Measurements from ENCODE around the gene KIF18A. TPM values are rescaled to one million over a fixed set of nuclear protein-coding genes. Genes with fewer than 3 reads are reported as not detected.

The KIF18A gene
- total and polyA plus RNA-seq, 2 of the 13 experiments (the other 11 are each of a cell fraction or from before 2014, with no cell fraction given) = 3.4 to 14.4 TPM

DNA sequence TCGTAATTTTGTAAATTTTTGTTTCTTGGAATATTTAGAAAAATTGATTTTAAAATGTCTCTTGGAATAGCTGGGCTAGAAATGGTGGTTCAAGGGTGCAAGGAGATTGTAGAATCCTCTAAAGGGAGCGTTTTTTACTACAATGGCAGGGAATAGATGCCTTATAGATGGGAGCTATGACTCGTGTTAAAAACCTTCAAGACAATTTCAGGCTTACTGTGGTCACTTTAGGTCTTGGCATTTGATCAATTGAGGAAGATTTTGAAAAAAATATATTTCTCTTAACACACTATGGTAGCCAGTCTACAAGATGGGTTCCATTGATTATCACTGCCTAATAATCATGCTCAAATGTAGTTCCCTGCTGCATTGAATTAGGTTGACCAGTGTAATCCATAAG is 25.2 kb upstream of the KIF18A start:
- DNase-seq (ENCODE audit: low spot score) = no peak
- in situ Hi-C loops (cut with HindIII; ENCODE audit: extremely low pct_ligation_motif_present, low pct_unique_long_range_greater_than_20kb) = no loop called here
- H4K20me1 ChIP-seq (ENCODE audit: insufficient read depth, low read length) = no peaks in the 10 kb centered on the region
- WGBS (ENCODE audit: low lambda C conversion rate) = 97% methylated on average over 3 of the region's 3 CpGs
- H3K9me3 ChIP-seq (ENCODE audit: low read length) = peaks cover 20% of the 10 kb centered on the region
- no peak overlapping the region for H3K9ac ChIP-seq (ENCODE audit: insufficient read depth, low read depth, low read length)
- ChIA-PET POLR2A (no interaction called here), CTCF (ENCODE audit: low intra/inter-chr PET ratio, low total read pairs) (no interaction called here)
- peaks cover 0 to 13% of the 10 kb centered on the region in 2 experiments; a peak in 2 of 5 replicates for H3K36me3 ChIP-seq (replicated peaks in 1 of 2; ENCODE audit: control insufficient read depth in 1 of 2, insufficient read depth in 2 of 2, low read length in 2 of 2)
- no peaks in the 10 kb centered on the region for H3K27me3 ChIP-seq (ENCODE audit: control insufficient read depth in 1 of 2, insufficient read depth in 2 of 2, low read length in 2 of 2)
- ATAC-seq = no peak
- H3K4me1 ChIP-seq (ENCODE audit: insufficient read depth, low read length) = no peaks in the 10 kb centered on the region
- BruUV-seq (replicated peaks) = no TSS peak
- intact Hi-C loops (cut with micrococcal nuclease; ENCODE audit: unreplicated experiment) = no loop called here
- FAIRE-seq = no peak
- no peak overlapping the region for H3K4me3 ChIP-seq (replicated peaks in 1 of 3; ENCODE audit: insufficient read depth in 1 of 3, low read depth in 2 of 3, low read length in 3 of 3)
- H3K79me2 ChIP-seq (ENCODE audit: insufficient read depth, low read length) = no peaks in the 10 kb centered on the region
- no peak overlapping the region for H2AFZ ChIP-seq (ENCODE audit: low read length)
- H3K27ac ChIP-seq (ENCODE audit: extremely low read length, insufficient read depth, low read length) = no peak overlapping the region
- TF ChIP-seq ZNF550 (CRISPR knock-in tag; IDR thresholded peaks at IDR 0.05; ENCODE audit: borderline replicate concordance) (no peak), PHB2 (IDR thresholded peaks at IDR 0.05; ENCODE audit: partially characterized antibody) (no peak), PCBP1 (IDR thresholded peaks at IDR 0.05; ENCODE audit: borderline replicate concordance, low read depth, low read length) (no peak), ZNF260 (CRISPR knock-in tag; IDR thresholded peaks at IDR 0.05; ENCODE audit: borderline replicate concordance, low read depth) (no peak), ELF3 (CRISPR knock-in tag; IDR thresholded peaks at IDR 0.05) (no peak)
- TF ChIP-seq, protein P1, sequence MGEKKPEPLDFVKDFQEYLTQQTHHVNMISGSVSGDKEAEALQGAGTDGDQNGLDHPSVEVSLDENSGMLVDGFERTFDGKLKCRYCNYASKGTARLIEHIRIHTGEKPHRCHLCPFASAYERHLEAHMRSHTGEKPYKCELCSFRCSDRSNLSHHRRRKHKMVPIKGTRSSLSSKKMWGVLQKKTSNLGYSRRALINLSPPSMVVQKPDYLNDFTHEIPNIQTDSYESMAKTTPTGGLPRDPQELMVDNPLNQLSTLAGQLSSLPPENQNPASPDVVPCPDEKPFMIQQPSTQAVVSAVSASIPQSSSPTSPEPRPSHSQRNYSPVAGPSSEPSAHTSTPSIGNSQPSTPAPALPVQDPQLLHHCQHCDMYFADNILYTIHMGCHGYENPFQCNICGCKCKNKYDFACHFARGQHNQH (CRISPR knock-in tag; IDR thresholded peaks at IDR 0.05) = no peak
- no peak overlapping the region for H3K4me2 ChIP-seq (ENCODE audit: low read depth, low read length)

DNA sequence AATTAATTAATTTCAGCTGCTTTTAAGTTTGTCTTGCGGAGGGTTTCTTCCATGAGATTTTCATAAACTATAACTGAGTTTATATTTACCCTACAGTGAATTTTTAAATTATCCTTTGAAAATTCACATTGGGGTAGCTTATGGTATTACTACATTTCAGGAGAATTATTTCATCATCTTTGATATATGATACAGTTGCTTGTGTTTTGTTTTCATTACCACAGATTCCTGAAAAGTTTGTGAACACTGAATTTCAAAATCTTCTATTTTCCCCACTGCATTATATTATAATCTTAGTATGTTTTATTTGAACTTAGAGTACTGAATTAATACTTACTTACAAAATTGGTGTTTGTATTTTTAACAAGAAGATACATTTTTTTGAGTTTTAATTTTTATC is 24.6 kb upstream of the KIF18A start:
- no peak overlapping the region for H2AFZ ChIP-seq (ENCODE audit: low read length)
- ATAC-seq (no peak), DNase-seq (ENCODE audit: low spot score) (no peak), FAIRE-seq (no peak)
- BruUV-seq (replicated peaks) = no TSS peak
- no peak overlapping the region for H3K9ac ChIP-seq (ENCODE audit: insufficient read depth, low read depth, low read length)
- no peaks in the 10 kb centered on the region for H3K4me1 ChIP-seq (ENCODE audit: insufficient read depth, low read length)
- H3K79me2 ChIP-seq (ENCODE audit: insufficient read depth, low read length) = no peaks in the 10 kb centered on the region
- WGBS (ENCODE audit: low lambda C conversion rate) = 98% methylated on average over 1 of the region's 1 CpG
- peaks cover 0 to 11% of the 10 kb centered on the region in 2 experiments; a peak in 2 of 5 replicates for H3K36me3 ChIP-seq (replicated peaks in 1 of 2; ENCODE audit: control insufficient read depth in 1 of 2, insufficient read depth in 2 of 2, low read length in 2 of 2)
- peaks cover 14% of the 10 kb centered on the region for H3K9me3 ChIP-seq (ENCODE audit: low read length)
- no peak overlapping the region for H3K27ac ChIP-seq (ENCODE audit: extremely low read length, insufficient read depth, low read length)
- POLR2A ChIA-PET = no interaction called here
- intact Hi-C loops (cut with micrococcal nuclease; ENCODE audit: unreplicated experiment) (no loop called here), in situ Hi-C loops (cut with HindIII; ENCODE audit: extremely low pct_ligation_motif_present, low pct_unique_long_range_greater_than_20kb) (no loop called here)
- H3K27me3 ChIP-seq (ENCODE audit: control insufficient read depth in 1 of 2, insufficient read depth in 2 of 2, low read length in 2 of 2) = no peaks in the 10 kb centered on the region
- TF ChIP-seq JDP2 (CRISPR knock-in tag; IDR thresholded peaks at IDR 0.05; ENCODE audit: borderline replicate concordance) (no peak), ZNF281 (CRISPR knock-in tag; IDR thresholded peaks at IDR 0.05; ENCODE audit: borderline replicate concordance) (no peak), HOXA5 (CRISPR knock-in tag; IDR thresholded peaks at IDR 0.05) (no peak)
- no peak overlapping the region for H3K4me3 ChIP-seq (replicated peaks in 1 of 3; ENCODE audit: insufficient read depth in 1 of 3, low read depth in 2 of 3, low read length in 3 of 3)
- no peak overlapping the region for H3K4me2 ChIP-seq (ENCODE audit: low read depth, low read length)
- H4K20me1 ChIP-seq (ENCODE audit: insufficient read depth, low read length) = no peaks in the 10 kb centered on the region
- CTCF ChIA-PET (ENCODE audit: low intra/inter-chr PET ratio, low total read pairs) = no interaction called here
